ENCODE measurements around the gene CD84.

Gene CD84

GRCh38 chr1:160539990-160540858 lies 39.1 kb downstream of the CD84 start:
- Histone ChIP-seq H2BK5ac (ENCODE audit: low read depth, low read length, poor library complexity, severe bottlenecking) (peak overlapping the region; percentile 26), H4K91ac (ENCODE audit: low read length) (no peak overlapping the region), H3K14ac (ENCODE audit: low read length in 2 of 2) (no peak overlapping the region), H3K27me3 (ENCODE audit: control insufficient read depth in 1 of 2, insufficient read depth in 1 of 2, low read length in 2 of 2) (no peaks in the 10 kb centered on the region), H3K9me3 (ENCODE audit: control insufficient read depth, low read length) (peaks cover 7% of the 10 kb centered on the region), H4K8ac (ENCODE audit: low read length) (no peak overlapping the region), H2AK5ac (ENCODE audit: low read length, severe bottlenecking) (peak overlapping the region; percentile 90), H2BK12ac (ENCODE audit: low read length in 2 of 2) (no peak overlapping the region), H2BK120ac (ENCODE audit: low read depth, low read length) (no peak overlapping the region), H3K4ac (ENCODE audit: low read depth in 1 of 2, low read length in 2 of 2) (no peak overlapping the region), H3K9ac (ENCODE audit: low read length) (no peak overlapping the region), H3K36me3 (ENCODE audit: control insufficient read depth in 1 of 2, insufficient read depth in 2 of 2, low read depth in 1 of 2, low read length in 2 of 2) (no peaks in the 10 kb centered on the region), H3K79me1 (replicated peaks; ENCODE audit: low read length, poor library complexity, severe bottlenecking) (no peaks in the 10 kb centered on the region), H3K23ac (ENCODE audit: low read length in 2 of 2) (no peak overlapping the region), H2BK15ac (ENCODE audit: low read depth, poor library complexity, severe bottlenecking) (no peak overlapping the region), H3K18ac (ENCODE audit: low read depth in 1 of 2, low read length in 2 of 2) (no peak overlapping the region), H3K4me2 (ENCODE audit: low read length, poor library complexity, severe bottlenecking) (no peak overlapping the region), H3K4me3 (ENCODE audit: insufficient read depth in 1 of 2, low read depth in 1 of 2, low read length in 2 of 2) (no peak overlapping the region), H3K27ac (ENCODE audit: low read length, poor library complexity, severe bottlenecking) (peak overlapping the region; percentile 92), H3K4me1 (ENCODE audit: control insufficient read depth, insufficient read depth, low read depth, low read length) (peaks cover 5% of the 10 kb centered on the region), H2AFZ (ENCODE audit: low read depth, low read length) (no peak overlapping the region)
- DNase-seq = peak; percentile 3
- 23% methylated on average over 5 of the region's 8 CpGs for WGBS

- peak overlapping the region; percentile 57 for H2AK5ac ChIP-seq (ENCODE audit: low read length, severe bottlenecking)
- H3K4me1 ChIP-seq (ENCODE audit: control insufficient read depth, insufficient read depth, low read depth, low read length) = peaks cover 5% of the 10 kb centered on the region
- H3K18ac ChIP-seq (ENCODE audit: low read depth in 1 of 2, low read length in 2 of 2) = no peak overlapping the region
- DNase-seq = no peak
- H2BK5ac ChIP-seq (ENCODE audit: low read depth, low read length, poor library complexity, severe bottlenecking) = no peak overlapping the region
- H3K36me3 ChIP-seq (ENCODE audit: control insufficient read depth in 1 of 2, insufficient read depth in 2 of 2, low read depth in 1 of 2, low read length in 2 of 2) = no peaks in the 10 kb centered on the region
- H4K91ac ChIP-seq (ENCODE audit: low read length) = no peak overlapping the region
- peaks cover 13% of the 10 kb centered on the region for H3K9me3 ChIP-seq (ENCODE audit: control insufficient read depth, low read length)
- H3K9ac ChIP-seq (ENCODE audit: low read length) = no peak overlapping the region
- no peak overlapping the region for H2BK120ac ChIP-seq (ENCODE audit: low read depth, low read length)
- no peak overlapping the region for H3K4me2 ChIP-seq (ENCODE audit: low read length, poor library complexity, severe bottlenecking)
- H2AFZ ChIP-seq (ENCODE audit: low read depth, low read length) = no peak overlapping the region
- H3K4ac ChIP-seq (ENCODE audit: low read depth in 1 of 2, low read length in 2 of 2) = no peak overlapping the region
- H2BK15ac ChIP-seq (ENCODE audit: low read depth, poor library complexity, severe bottlenecking) = no peak overlapping the region
- H3K23ac ChIP-seq (ENCODE audit: low read length in 2 of 2) = no peak overlapping the region
- no peak overlapping the region for H3K14ac ChIP-seq (ENCODE audit: low read length in 2 of 2)
- no peaks in the 10 kb centered on the region for H3K79me1 ChIP-seq (replicated peaks; ENCODE audit: low read length, poor library complexity, severe bottlenecking)
- WGBS = 93% methylated on average over 6 of the region's 6 CpGs
- no peak overlapping the region for H4K8ac ChIP-seq (ENCODE audit: low read length)
- no peak overlapping the region for H3K27ac ChIP-seq (ENCODE audit: low read length, poor library complexity, severe bottlenecking)
- H2BK12ac ChIP-seq (ENCODE audit: low read length in 2 of 2) = no peak overlapping the region
- no peaks in the 10 kb centered on the region for H3K27me3 ChIP-seq (ENCODE audit: control insufficient read depth in 1 of 2, insufficient read depth in 1 of 2, low read length in 2 of 2)
- no peak overlapping the region for H3K4me3 ChIP-seq (ENCODE audit: insufficient read depth in 1 of 2, low read depth in 1 of 2, low read length in 2 of 2)
These were observed 39.7 kb downstream of the CD84 start for GRCh38 chr1:160539684-160539989.

GRCh38 chr1:160538985-160539651 lies 40.2 kb downstream of the CD84 start:
- H3K27me3 ChIP-seq (ENCODE audit: control insufficient read depth in 1 of 2, insufficient read depth in 1 of 2, low read length in 2 of 2) = no peaks in the 10 kb centered on the region
- H2BK5ac ChIP-seq (ENCODE audit: low read depth, low read length, poor library complexity, severe bottlenecking) = no peak overlapping the region
- no peak overlapping the region for H3K9ac ChIP-seq (ENCODE audit: low read length)
- no peak overlapping the region for H3K14ac ChIP-seq (ENCODE audit: low read length in 2 of 2)
- WGBS = 85% methylated on average over 4 of the region's 5 CpGs
- H2AFZ ChIP-seq (ENCODE audit: low read depth, low read length) = no peak overlapping the region
- no peak overlapping the region for H3K4ac ChIP-seq (ENCODE audit: low read depth in 1 of 2, low read length in 2 of 2)
- no peak overlapping the region for H2BK120ac ChIP-seq (ENCODE audit: low read depth, low read length)
- no peak overlapping the region for H2AK5ac ChIP-seq (ENCODE audit: low read length, severe bottlenecking)
- no peaks in the 10 kb centered on the region for H3K36me3 ChIP-seq (ENCODE audit: control insufficient read depth in 1 of 2, insufficient read depth in 2 of 2, low read depth in 1 of 2, low read length in 2 of 2)
- H4K91ac ChIP-seq (ENCODE audit: low read length) = no peak overlapping the region
- no peak overlapping the region for H3K4me3 ChIP-seq (ENCODE audit: insufficient read depth in 1 of 2, low read depth in 1 of 2, low read length in 2 of 2)
- H3K4me2 ChIP-seq (ENCODE audit: low read length, poor library complexity, severe bottlenecking) = no peak overlapping the region
- peaks cover 4% of the 10 kb centered on the region for H3K4me1 ChIP-seq (ENCODE audit: control insufficient read depth, insufficient read depth, low read depth, low read length)
- no peak overlapping the region for H2BK12ac ChIP-seq (ENCODE audit: low read length in 2 of 2)
- no peak overlapping the region for H3K23ac ChIP-seq (ENCODE audit: low read length in 2 of 2)
- H3K79me1 ChIP-seq (replicated peaks; ENCODE audit: low read length, poor library complexity, severe bottlenecking) = no peaks in the 10 kb centered on the region
- H3K9me3 ChIP-seq (ENCODE audit: control insufficient read depth, low read length) = peaks cover 18% of the 10 kb centered on the region
- H4K8ac ChIP-seq (ENCODE audit: low read length) = no peak overlapping the region
- no peak overlapping the region for H2BK15ac ChIP-seq (ENCODE audit: low read depth, poor library complexity, severe bottlenecking)
- H3K27ac ChIP-seq (ENCODE audit: low read length, poor library complexity, severe bottlenecking) = no peak overlapping the region
- H3K18ac ChIP-seq (ENCODE audit: low read depth in 1 of 2, low read length in 2 of 2) = no peak overlapping the region
- DNase-seq = no peak
